Uterus (tissue), 2 donors: ENCODE data around the gene TFB1M.
"Not testable (repeated sequence)": the region's sequence is repeated elsewhere in the genome, so short reads cannot be mapped to it uniquely, and the experiment has no call there.

Experiments
- POLR2A ChIP-seq, 2 donors: fragments of 450-650 bp; IDR thresholded peaks; one replicate each; pipeline ENCODE4 v1.6.1; 2016; ENCODE audit warnings: antibody characterized with exemption in 2 of 2, mild to moderate bottlenecking in 1 of 2, moderate library complexity in 1 of 2
- TF ChIP-seq, protein P1 (sequence below), 4 experiments: fragments of 200-600 bp in 2 of 4; fragments of 450-650 bp in 2 of 4; sonication (generic) in 2 of 4; IDR thresholded peaks; one replicate each; pipeline ENCODE4 v1.5.1; 2016 to 2019; ENCODE audit warnings: antibody characterized with exemption in 4 of 4, mild to moderate bottlenecking in 2 of 4, moderate library complexity in 1 of 4

DNA sequence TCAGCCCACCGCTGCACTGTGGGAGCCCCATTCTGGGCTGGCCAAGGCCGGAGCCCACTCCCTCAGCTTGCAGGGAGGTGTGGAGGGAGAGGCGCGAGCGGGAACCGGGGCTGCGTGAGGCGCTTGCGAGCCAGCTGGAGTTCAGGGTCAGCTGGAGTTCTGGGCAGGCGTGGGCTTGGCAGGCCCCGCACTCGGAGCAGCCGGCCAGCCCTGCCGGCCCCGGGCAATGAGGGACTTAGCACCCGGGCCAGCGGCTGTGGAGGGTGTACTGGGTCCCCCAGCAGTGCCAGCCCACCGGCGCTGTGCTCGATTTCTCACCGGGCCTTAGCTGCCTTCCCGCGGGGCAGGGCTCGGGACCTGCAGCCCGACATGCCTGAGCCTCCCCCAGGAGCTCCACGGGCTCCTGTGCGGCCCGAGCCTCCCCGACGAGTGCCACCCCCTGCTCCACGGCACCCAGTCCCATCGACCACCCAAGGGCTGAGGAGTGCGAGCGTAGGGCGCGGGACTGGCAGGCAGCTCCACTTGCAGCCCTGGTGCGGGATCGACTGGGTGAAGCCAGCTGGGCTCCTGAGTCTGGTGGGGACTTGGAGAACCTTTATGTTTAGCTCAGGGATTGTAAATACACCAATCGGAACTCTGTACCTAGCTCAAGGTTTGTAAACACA lies 48.8 kb upstream of the TFB1M start:
- not testable (repeated sequence) for TF ChIP-seq POLR2A (IDR thresholded peaks at IDR 0.05)
- TF ChIP-seq, protein P1, sequence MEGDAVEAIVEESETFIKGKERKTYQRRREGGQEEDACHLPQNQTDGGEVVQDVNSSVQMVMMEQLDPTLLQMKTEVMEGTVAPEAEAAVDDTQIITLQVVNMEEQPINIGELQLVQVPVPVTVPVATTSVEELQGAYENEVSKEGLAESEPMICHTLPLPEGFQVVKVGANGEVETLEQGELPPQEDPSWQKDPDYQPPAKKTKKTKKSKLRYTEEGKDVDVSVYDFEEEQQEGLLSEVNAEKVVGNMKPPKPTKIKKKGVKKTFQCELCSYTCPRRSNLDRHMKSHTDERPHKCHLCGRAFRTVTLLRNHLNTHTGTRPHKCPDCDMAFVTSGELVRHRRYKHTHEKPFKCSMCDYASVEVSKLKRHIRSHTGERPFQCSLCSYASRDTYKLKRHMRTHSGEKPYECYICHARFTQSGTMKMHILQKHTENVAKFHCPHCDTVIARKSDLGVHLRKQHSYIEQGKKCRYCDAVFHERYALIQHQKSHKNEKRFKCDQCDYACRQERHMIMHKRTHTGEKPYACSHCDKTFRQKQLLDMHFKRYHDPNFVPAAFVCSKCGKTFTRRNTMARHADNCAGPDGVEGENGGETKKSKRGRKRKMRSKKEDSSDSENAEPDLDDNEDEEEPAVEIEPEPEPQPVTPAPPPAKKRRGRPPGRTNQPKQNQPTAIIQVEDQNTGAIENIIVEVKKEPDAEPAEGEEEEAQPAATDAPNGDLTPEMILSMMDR (IDR thresholded peaks at IDR 0.05): not testable (repeated sequence)
